Inflammatory macrophage treated with lipopolysaccharide for 4 hours (primary cell): ENCODE results near the gene NMRAL1.

Experiments used
- DNase-seq: peaks from one replicate; pipeline ENCODE4 v3.0.0-alpha.2; 2020

NMRAL1 gene

GRCh38 chr16:4474192-4474961 lies at the start of gene NMRAL1:
TSS of gene NMRAL1 (minus strand) at chr16:4474625. CDS start at chr16:4474132, 493 bp downstream.
- DNase-seq = peak; percentile 89

GRCh38 chr16:4523686-4524085 lies 49.3 kb upstream of the NMRAL1 start:
- no peak for DNase-seq

DNA sequence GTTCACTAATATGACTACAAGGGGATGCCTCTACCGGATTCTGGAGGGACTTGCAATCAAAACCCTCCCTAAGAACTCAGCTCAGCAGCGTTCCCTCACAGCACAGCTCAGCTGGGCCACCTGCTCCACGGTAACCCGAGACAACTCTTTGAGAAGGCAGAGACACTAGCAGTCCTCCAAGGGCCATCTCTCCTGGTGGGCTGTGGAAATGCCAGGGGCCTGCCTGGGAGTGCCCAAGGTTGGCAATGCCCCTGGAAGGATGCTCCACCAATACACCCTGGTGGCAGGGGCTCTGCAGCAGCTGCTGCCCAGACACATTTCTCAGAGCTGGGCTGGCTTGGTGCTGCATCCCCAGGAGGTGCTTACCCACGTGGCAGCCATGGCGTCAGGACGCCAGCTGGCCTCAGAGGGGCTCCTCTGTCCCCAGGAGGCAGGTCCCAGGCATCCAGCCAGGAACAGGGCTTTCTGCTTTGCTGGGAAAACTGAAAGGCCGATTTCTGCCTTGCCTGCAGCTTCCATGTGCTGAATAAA lies 47.7 kb upstream of the NMRAL1 start:
- DNase-seq = no peak

DNA sequence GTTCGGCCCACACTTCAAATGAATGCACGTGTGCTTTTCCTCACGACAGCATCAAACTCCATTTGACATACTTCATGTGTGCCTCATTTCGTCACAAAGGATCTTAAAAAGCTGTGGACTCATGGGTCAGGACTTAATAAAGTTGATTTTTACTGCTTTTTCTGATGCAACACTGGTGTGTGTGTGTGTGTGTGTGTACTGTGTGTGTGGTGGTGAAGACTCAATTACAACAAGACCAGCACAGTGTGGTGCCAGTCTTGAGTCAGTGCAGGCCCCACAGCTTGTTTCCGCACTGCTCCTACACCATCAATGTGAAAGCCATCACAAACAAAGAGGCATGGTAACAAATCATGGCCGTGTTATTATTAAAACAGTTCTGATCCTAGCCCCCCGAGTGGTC lies 46.5 kb upstream of the NMRAL1 start:
- DNase-seq = no peak

DNA sequence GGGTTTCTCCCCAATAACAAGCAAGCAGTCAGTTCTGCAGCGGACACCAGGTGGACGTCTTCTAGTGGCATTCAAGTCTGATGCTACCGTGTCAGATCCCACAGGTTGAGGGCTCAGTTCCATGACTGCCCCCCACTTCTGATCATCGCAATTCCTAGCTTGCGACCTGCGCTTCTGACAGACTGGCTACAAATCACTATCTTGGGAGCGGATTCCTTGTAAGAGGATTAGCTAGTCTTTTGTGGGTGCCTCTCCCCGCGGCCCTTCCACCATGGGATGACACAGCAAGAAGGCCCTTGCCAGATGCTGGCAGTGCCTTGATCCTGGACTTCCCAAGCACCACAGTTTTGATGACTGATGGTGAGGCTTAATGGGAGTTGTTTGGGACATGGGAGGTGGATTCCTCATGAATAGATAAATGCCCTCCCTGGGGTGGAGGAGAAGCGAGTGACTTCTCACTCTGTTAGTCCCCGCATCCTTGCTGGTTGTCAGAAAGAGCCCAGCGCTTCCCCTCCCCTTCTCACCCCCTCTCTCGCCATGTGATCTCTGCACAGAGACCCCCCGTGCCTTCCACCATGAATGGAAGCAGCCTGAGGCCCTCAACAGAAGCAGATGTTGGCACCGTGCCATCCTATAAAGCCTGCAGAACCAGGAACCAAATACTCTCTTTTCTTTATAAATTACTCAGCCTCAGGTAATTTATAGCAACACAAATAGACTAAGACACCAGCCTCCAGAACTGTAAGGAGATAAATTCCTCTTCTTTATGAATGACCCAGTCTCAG lies 45.0 kb upstream of the NMRAL1 start:
- no peak for DNase-seq

GRCh38 chr16:4517812-4518680 lies 43.6 kb upstream of the NMRAL1 start:
- no peak for DNase-seq

GRCh38 chr16:4515611-4516233 lies 41.3 kb upstream of the NMRAL1 start:
- DNase-seq = peak; percentile 93

GRCh38 chr16:4514606-4515005 lies 40.2 kb upstream of the NMRAL1 start:
- DNase-seq = no peak

- no peak for DNase-seq
Observed at GRCh38 chr16:4513881-4514280, 39.5 kb upstream of the NMRAL1 start.

DNA sequence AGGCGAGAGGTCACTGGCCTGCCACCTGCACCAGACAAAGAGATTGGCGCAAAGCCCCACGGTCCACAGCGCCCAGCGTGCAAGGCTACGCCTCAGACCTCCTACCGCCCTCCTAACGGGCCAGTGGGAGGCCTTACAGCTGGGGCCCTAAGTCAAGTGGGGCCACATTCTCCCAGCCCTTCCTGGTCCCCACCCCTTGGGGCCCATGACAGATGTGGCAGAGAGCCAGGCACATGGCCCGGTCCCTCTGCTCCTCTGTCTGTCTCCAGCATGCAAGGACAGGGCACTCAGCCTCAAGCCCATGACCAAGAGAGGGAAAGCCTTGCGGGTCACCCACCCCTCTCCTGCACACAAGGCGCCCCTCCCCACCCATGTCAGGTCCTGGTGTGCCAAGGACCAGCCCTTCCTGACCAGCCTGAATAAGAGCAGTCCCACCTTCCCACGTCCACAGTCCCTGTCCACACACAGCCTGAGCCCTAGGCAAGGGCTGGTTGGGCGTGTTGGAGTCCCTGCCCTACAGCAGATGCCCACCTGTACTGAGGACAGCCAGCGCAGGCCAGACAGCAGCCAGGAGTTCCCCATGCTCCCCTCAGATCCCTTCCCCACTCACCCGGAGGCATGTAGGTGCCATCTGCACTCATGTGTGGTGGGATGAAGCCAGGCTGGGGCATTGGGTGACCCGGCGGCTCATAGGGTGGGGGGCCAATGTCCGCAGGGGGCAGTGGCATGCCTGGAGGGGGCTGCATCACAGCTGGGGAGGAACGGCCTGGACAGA lies 38.8 kb upstream of the NMRAL1 start:
- no peak for DNase-seq

GRCh38 chr16:4512473-4512872 lies 38.0 kb upstream of the NMRAL1 start:
- no peak for DNase-seq

DNA sequence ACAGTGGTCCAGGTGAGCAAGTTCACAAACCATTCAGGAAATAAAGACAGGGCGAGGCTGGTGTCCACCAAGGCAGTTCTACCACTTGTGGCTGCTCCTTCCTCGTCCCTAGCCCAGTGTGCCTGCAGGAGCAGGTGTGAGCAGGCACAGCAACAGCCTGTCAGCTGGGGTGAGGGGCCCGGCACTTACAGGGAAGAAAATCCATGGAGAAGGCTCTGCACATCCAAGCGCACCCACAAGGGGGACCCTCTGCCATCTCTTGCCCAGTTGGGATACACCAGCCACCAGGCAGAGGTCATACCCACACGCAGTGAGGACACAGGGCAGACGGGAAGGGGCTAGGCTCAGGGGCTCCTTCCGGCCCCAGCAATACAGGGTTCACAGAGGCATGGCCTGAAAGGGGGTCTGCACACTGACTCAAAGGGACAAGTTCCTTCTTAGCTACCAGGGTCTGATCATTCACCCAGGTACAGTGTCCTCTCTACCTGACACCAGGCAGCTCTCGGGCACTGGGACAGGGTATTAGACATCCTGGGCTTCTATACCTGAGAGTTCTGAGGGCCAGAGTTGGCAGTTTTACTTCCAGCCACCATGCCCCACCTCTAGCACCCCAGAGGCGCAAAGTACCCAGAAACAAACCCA lies 37.1 kb upstream of the NMRAL1 start:
- DNase-seq = peak; percentile 31

DNA sequence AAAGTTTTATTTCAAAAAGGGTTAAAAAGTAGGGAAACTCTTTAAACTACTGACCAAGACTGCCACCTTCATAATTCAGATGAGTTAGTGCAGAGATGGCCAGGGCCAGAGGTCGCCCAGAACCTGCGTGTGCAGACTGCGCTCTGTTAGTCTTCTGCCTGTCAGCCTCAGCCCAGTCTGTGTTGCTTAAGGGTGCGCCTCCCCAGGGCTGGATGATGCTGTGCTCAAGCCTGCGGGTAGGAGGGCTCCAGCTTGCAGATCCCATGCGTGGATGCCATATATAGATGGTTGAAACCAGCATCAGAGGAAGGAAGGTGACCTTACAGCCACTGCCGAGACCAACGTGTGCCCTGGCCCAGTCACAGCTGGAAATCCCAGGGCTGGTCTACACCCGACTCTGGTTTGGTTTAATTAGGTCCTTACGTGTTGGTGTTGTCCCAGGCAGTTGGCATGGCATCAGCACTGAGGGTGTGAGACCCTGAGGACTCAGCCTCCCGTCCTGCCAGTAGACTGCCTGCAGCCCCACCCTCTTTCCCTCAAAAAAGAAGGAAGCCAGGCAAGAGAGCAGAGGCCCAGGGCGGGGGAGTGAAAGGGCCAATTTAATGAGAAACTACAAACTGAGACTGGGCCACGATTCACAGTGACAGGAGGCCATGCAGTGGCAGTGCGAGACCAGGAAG lies 36.5 kb upstream of the NMRAL1 start:
- peak; percentile 57 for DNase-seq

DNA sequence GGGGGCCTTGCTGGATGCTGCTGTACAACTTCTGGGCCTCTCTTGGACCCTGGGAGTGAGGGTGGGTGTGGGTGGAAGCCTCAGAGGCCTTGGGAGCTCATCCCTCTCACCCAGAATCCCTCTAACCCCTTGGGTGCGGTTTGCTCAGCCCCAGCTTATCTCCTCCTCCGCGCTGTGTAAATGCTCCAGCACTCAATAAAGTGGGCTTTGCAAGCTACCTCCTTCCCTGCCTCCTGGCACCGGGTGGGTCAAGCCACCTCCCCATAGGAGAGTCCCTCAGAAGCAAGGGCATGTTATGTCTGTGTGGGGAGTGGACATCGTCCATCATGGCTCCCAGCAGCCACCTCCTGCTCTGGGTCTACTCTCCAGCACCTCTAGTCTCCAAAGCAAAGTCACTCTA lies 35.7 kb upstream of the NMRAL1 start:
- DNase-seq = no peak

GRCh38 chr16:4509420-4509819 lies 35.0 kb upstream of the NMRAL1 start:
- DNase-seq = no peak

GRCh38 chr16:4508806-4509205 lies 34.4 kb upstream of the NMRAL1 start:
- DNase-seq = no peak

DNA sequence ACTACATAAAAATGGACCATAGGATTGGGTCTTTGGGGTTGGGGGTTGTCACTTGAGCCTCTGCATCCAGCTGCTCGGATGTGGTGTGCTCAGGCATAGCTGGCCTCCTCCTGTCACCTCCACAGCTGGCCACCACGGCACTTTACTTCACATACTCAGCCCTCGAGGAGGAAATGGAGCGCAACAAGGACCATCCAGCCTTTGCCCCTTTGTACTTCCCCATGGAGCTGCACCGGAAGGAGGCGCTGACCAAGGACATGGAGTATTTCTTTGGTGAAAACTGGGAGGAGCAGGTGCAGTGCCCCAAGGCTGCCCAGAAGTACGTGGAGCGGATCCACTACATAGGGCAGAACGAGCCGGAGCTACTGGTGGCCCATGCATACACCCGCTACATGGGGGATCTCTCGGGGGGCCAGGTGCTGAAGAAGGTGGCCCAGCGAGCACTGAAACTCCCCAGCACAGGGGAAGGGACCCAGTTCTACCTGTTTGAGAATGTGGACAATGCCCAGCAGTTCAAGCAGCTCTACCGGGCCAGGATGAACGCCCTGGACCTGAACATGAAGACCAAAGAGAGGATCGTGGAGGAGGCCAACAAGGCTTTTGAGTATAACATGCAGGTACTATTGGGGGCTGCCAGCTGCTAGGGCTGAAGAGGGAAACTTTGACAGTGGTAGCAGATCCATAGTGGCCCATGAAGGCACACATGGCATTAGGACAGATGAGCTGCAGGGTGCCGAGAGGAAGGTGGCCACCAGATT lies 33.3 kb upstream of the NMRAL1 start:
- no peak for DNase-seq

- DNase-seq = peak; percentile 78
Observed at GRCh38 chr16:4506450-4506849, 32.0 kb upstream of the NMRAL1 start.

- peak; percentile 68 for DNase-seq
Observed at GRCh38 chr16:4505356-4506147, 31.1 kb upstream of the NMRAL1 start.
